ENCODE results near the gene GPR39.

GPR39 gene

DNA sequence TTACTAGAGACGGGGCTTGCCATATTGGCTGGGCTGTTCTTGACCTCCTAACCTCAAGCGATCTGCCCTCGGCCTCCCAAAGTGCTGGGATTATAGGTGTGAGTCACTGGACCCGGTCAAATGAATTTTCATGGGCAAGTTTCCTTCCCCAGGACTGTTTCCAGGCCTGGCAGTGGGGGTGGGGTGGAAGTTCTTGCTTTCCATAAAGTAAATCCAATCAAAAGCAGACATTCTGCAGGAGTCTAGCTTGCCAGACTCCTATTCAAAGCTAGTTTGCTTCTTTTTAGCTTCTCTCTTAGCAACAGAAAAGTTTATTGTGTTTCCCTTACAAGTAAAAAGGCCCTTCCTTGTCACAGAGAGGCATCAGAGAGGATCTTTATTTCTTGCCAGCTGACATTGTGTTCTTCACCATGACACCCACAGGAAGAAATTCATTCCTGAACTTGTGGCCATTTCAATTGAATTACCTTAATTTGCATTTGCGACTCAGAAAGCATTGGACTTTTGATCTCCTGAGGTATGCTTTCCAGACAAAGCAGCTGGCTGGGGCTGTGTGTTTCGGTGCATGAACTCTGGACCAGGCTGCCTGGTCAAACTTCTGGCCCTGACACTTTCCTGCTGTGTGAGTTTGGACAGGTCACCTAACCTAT lies 215.5 kb downstream of the GPR39 start:
- in situ Hi-C loops (cut with MboI; ENCODE audit: low sequenced_read_pairs), result no loop called here

GRCh38 chr2:132633635-132634034 lies 217.0 kb downstream of the GPR39 start:
- in situ Hi-C loops (cut with MboI; ENCODE audit: low sequenced_read_pairs), result no loop called here

- in situ Hi-C loops (cut with MboI; ENCODE audit: low sequenced_read_pairs), result no loop called here
Observed at GRCh38 chr2:132636346-132636745, 219.7 kb downstream of the GPR39 start.

DNA sequence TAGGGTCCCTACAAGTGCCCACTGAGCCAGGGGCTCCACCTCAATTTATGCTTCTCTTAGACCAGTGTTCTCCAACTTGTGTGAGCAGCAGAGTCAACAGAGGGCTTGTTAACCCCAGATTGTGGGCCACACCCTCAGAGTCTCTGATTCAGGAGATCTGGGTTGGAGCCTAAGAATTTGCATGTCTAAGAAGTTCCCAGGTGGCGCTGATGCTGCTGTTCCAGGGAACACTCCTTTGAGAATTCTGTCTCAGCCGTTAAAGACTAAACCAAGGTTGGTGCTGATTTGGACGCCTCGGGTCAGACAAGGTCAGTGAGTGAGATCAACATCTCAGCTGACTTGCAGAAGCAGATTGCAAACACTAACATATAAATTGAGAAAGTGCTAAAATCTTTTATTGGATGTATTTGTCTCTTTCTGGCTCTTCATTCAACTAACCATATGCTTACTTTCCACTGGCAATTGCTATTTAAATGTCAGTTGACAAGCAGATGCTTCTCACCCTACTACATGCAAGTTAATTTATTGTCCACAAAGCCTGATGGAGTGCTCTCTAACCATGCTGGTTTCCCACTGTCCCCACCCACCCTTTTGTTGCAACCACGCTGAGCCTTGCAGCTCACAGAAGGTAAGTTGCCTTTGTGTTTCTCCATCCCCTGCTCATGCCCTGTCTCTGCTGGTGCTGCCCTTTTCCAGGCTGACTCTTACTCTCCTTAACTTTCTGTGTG lies 221.9 kb downstream of the GPR39 start:
- in situ Hi-C loops (cut with MboI; ENCODE audit: low sequenced_read_pairs), result no loop called here

- in situ Hi-C loops (cut with MboI; ENCODE audit: low sequenced_read_pairs), result no loop called here
Observed at GRCh38 chr2:132640116-132640515, 223.5 kb downstream of the GPR39 start.

- in situ Hi-C loops (cut with MboI; ENCODE audit: low sequenced_read_pairs), result no loop called here
Observed at GRCh38 chr2:132641819-132642218, 225.2 kb downstream of the GPR39 start.

- in situ Hi-C loops (cut with MboI; ENCODE audit: low sequenced_read_pairs), result no loop called here
Observed at GRCh38 chr2:132642415-132642814, 225.8 kb downstream of the GPR39 start.

DNA sequence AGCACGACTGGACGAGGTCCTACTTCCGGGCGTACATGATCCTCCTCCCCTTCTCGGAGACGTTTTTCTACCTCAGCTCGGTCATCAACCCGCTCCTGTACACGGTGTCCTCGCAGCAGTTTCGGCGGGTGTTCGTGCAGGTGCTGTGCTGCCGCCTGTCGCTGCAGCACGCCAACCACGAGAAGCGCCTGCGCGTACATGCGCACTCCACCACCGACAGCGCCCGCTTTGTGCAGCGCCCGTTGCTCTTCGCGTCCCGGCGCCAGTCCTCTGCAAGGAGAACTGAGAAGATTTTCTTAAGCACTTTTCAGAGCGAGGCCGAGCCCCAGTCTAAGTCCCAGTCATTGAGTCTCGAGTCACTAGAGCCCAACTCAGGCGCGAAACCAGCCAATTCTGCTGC lies 228.6 kb downstream of the GPR39 start:
- in situ Hi-C loops (cut with MboI; ENCODE audit: low sequenced_read_pairs), result no loop called here

DNA sequence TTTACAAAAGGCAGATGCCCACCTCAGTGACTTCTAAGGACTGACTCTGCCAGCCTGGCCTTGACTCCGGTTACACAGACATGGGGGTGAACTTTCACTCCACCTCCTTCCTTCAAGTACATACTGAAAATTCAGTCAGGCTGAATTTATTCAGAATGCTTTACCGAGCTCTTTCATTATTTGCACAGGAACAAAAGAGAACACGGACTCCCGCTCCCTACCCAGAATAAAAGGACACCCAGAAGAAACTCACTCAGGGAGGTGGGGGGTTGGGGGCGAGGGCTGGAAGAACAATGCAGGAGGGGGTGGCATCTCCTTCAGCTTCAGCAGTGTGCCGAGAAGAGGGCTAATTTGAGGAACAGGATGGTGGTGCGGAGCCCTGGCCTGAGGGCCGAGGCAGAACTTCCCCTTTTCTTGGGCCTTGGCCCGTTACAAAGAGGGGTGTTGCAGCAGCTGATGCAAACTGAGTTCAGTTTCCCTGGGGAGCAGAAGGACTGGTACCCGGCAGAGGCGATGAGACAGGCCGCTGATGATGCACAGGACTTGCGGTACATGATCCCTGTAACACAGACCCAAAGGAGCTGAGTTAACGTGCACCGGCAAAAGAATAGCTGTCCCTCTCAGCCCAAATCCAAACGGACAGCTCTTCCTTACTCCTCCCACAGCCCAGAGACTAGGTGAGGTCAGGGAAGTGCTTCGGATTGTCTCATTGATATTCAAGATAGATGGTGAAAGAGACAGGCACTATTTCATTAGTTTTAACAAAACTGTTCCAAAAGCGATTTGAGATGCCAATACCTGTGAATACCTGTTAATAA lies 229.3 kb downstream of the GPR39 start:
- in situ Hi-C loops (cut with MboI; ENCODE audit: low sequenced_read_pairs), result no loop called here

GRCh38 chr2:132646540-132647108 lies 230.0 kb downstream of the GPR39 start:
- in situ Hi-C loops (cut with MboI; ENCODE audit: low sequenced_read_pairs), result no loop called here

- in situ Hi-C loops (cut with MboI; ENCODE audit: low sequenced_read_pairs), result no loop called here
Observed at GRCh38 chr2:132651115-132652045, 234.8 kb downstream of the GPR39 start.

DNA sequence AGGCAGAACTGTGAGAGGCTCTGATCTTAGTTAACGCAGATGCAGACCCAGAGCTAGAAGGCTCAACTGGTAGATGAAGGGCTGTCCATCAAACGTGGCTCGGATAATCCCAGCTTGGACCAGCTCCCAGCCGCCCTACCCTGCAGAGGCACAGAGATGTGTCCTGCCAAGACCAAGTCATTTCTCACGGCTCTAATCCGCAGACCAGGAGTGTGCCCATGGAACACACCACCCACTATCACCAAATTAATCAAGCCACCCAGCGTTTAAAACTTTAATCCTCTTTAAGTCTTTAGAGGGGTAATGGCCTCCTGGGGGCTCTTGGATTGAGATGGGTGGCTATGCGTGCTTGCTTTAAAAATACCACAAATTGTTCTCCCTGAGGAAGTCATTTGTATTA lies 235.9 kb downstream of the GPR39 start:
- in situ Hi-C loops (cut with MboI; ENCODE audit: low sequenced_read_pairs), result no loop called here

GRCh38 chr2:132654335-132654734 lies 237.7 kb downstream of the GPR39 start:
- in situ Hi-C loops (cut with MboI; ENCODE audit: low sequenced_read_pairs), result no loop called here

- in situ Hi-C loops (cut with MboI; ENCODE audit: low sequenced_read_pairs), result no loop called here
Observed at GRCh38 chr2:132654968-132655367, 238.4 kb downstream of the GPR39 start.

GRCh38 chr2:132656266-132656975 lies 239.8 kb downstream of the GPR39 start:
- in situ Hi-C loops (cut with MboI; ENCODE audit: low sequenced_read_pairs), result no loop called here

DNA sequence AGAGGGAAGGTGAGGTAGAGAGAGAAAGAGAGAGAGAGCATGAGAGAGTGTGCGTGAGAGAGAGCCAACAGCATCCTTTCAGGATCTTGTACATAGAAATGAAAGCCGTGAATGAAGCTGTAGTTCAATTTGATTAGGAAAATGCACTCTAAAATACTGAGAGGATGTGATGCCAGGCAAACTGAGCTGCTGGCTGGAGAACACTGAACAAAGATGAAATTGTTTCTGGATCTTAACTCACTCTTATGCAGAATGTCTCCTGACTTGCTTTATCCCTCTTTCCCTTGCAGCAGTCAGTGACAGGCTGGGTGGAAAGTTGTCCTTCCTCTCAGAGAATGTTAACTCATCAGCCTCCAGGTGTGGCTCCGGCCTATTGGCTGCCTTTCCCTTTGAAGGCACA lies 242.7 kb downstream of the GPR39 start:
- in situ Hi-C loops (cut with MboI; ENCODE audit: low sequenced_read_pairs), result no loop called here

DNA sequence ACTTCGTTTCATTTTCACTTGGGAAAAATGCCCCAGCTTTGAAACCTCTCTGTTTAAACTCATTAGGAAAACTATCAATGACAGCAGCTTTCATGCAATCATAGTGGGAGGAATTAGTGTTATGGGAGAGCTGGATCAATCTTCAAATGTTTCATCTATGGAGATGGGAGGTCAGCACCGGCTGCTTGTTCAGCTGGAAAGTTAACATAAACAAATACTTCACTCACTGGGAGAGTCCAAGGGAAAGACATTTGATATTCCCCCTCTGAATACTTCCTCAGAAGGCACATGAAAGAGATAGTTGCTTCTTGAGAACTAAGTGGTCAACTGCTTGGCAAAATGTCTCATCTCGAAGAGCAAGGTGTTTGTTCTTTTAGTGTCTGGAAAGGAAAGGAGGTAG lies 246.1 kb downstream of the GPR39 start:
- in situ Hi-C loops (cut with MboI; ENCODE audit: low sequenced_read_pairs), result no loop called here

DNA sequence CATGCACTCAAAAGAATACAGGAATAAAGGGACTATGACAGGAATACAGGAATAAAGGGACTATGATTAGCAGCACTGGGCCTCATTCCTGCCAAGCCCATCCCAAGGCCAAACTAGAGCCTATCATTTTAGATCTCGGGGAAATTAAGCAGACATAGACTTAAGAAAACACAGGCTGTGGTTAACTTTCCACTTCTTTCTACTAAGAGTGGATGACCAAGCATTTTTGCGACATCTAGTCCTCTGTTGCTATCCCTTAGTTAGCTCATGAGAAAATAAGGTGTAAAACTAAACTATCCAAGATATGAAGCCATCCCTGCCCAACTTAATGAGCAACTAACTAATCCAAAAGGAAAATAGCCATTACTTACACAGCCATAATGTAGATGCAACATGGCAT lies 247.5 kb downstream of the GPR39 start:
- in situ Hi-C loops (cut with MboI; ENCODE audit: low sequenced_read_pairs), result no loop called here

DNA sequence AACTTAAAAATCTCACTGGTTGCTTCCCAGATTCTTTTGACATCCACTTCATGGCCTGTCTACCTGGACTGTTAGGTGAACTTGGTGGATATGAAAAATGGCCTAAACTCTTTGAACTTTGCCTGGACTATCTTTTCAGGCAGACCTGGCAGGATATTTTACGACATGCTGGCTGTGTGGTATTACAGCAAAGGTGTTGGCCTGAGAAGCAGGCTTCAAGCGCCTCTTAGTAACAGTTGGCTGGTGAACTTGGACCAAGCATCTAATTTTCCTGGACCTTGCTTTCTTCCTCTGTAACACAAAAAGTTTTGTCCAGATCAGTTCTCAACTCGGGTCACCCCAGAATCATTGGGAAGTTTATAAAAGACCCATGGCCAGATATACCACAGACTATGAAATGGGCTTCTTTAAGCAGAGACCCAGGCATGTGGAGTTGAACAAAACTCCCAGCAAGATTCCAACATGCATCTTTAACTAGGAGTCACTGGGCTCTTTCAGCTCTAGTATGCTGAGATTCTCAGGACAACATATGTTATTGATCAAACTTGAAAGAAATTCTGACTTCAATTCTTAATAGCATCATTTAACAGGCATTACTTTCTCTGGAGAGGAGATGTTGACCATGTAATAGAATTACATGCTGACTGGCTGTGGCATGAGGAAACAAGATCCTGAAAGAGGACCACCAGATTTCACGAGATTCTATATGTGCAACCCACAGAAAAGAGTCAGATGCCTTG lies 249.0 kb downstream of the GPR39 start:
- in situ Hi-C loops (cut with MboI; ENCODE audit: low sequenced_read_pairs), result no loop called here

Measured in HL-60/S4 treated with phorbol 12-myristate 13-acetate at 8.2 ng/mL for 4 days and 3 days (cell line).